ENCODE results near the gene ARL4A. TPM values are rescaled to one million over a fixed set of nuclear protein-coding genes. Genes with fewer than 3 reads are reported as not detected.
A peak's percentile ranks its signal among the peaks of the same experiment; 100 is the strongest.

The ARL4A gene
- total and polyA plus RNA-seq, 9 of the 15 experiments (the other 6 are each of a cell fraction or from before 2014, with no cell fraction given), result 118 to 688 (median 172) TPM

DNA sequence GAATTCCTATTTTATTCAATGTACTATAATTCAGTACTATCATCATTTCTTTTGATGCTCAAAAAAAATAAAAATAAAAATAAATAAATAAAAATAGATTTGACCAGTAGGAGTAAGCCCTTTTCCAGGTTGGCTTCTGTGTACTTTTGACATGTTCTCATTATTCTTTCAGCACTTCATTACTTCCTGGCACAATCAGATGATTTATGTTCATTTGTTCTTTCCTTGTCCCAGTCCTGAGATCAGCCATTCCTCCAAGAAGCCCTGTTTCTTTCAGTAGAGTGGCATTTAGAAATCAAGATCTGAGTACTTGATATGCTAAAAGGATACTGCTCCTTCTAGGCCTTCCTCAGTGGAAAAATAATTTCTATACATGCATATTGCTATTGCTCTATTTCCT, 20.9 kb downstream of the ARL4A start:
- Histone ChIP-seq H3K4me3 (no peak overlapping the region), H3K27me3 (ENCODE audit: control insufficient read depth in 2 of 2, insufficient read depth in 2 of 2, low read length in 2 of 2) (no peaks in the 10 kb centered on the region), H3K9me3 (replicated peaks; ENCODE audit: control insufficient read depth, insufficient read depth, low read depth, low read length) (no peaks in the 10 kb centered on the region), H4K20me1 (replicated peaks; ENCODE audit: control insufficient read depth, insufficient read depth, low read length) (no peaks in the 10 kb centered on the region), H2AFZ (ENCODE audit: low read depth, low read length) (no peak overlapping the region), H3K4me1 (replicated peaks in 1 of 2; ENCODE audit: control insufficient read depth in 2 of 2, insufficient read depth in 2 of 2, low read length in 2 of 2) (peaks cover 0 to 22% of the 10 kb centered on the region in 2 experiments; a peak in 3 of 5 replicates), H3K4me2 (ENCODE audit: insufficient read depth, low read length) (no peak overlapping the region), H3K79me2 (ENCODE audit: control insufficient read depth, insufficient read depth, low read length) (peaks cover 13% of the 10 kb centered on the region), H3K9ac (ENCODE audit: insufficient read depth in 1 of 2, low read depth in 2 of 2, low read length in 2 of 2) (no peak overlapping the region), H3K9me1 (ENCODE audit: control insufficient read depth, insufficient read depth, low read length) (no peaks in the 10 kb centered on the region), H3K36me3 (ENCODE audit: control insufficient read depth, insufficient read depth, low read length) (no peaks in the 10 kb centered on the region; the same call in 2 of the 3 replicates), H3K27ac (ENCODE audit: extremely low read depth, low read depth, low read length) (no peak overlapping the region)
- TF ChIP-seq, protein P1, sequence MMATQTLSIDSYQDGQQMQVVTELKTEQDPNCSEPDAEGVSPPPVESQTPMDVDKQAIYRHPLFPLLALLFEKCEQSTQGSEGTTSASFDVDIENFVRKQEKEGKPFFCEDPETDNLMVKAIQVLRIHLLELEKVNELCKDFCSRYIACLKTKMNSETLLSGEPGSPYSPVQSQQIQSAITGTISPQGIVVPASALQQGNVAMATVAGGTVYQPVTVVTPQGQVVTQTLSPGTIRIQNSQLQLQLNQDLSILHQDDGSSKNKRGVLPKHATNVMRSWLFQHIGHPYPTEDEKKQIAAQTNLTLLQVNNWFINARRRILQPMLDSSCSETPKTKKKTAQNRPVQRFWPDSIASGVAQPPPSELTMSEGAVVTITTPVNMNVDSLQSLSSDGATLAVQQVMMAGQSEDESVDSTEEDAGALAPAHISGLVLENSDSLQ (IDR thresholded peaks at IDR 0.05), result peak; percentile 42; the same call in 1 of the 2 replicates
- TF ChIP-seq ZNF224 (CRISPR knock-in tag; IDR thresholded peaks at IDR 0.05) (no peak), MEIS2 (IDR thresholded peaks at IDR 0.05; ENCODE audit: partially characterized antibody) (peak; percentile 82), ZNF444 (CRISPR knock-in tag; IDR thresholded peaks at IDR 0.05) (no peak)
- TF ChIP-seq, protein P2, sequence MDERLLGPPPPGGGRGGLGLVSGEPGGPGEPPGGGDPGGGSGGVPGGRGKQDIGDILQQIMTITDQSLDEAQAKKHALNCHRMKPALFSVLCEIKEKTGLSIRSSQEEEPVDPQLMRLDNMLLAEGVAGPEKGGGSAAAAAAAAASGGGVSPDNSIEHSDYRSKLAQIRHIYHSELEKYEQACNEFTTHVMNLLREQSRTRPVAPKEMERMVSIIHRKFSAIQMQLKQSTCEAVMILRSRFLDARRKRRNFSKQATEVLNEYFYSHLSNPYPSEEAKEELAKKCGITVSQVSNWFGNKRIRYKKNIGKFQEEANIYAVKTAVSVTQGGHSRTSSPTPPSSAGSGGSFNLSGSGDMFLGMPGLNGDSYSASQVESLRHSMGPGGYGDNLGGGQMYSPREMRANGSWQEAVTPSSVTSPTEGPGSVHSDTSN (CRISPR knock-in tag; IDR thresholded peaks at IDR 0.05; ENCODE audit: low read depth), result no peak
- TF ChIP-seq, protein P2 (tag; conservative IDR thresholded peaks at IDR 0.05; ENCODE audit: low read depth), result peak; percentile 71
- in situ Hi-C loops (cut with MboI) (loop anchor here (25.0 kb wide), 1 partner anchor 1279 kb away; the partner anchor contains the start of gene ETV1), intact Hi-C loops (cut with micrococcal nuclease) (no loop called here)
- FAIRE-seq, result no peak
- BruUV-seq (replicated peaks), result no TSS peak
- ChIA-PET CTCF (ENCODE audit: low intra/inter-chr PET ratio) (no interaction called here), POLR2A (no interaction called here)
- no peak for DNase-seq (ENCODE audit: extremely low read depth in 1 of 4, low spot score in 3 of 4)
- ATAC-seq, result no peak
